HG02943 (cell line): ENCODE measurements around the gene GPR18.
"Not testable (repeated sequence)": the region's sequence is repeated elsewhere in the genome, so short reads cannot be mapped to it uniquely, and the experiment has no call there.

Source experiments
- ATAC-seq: cut with Tn5 transposase; IDR thresholded peaks from one replicate; pipeline ENCODE4 v1.9.1; 2021; ENCODE audit warnings: mild to moderate bottlenecking, low read depth, moderate library complexity; ENCODE audit not compliant: unreplicated experiment

GPR18 gene

GRCh38 chr13:99214731-99215130 is 43.4 kb downstream of the GPR18 start:
- ATAC-seq = no peak

DNA sequence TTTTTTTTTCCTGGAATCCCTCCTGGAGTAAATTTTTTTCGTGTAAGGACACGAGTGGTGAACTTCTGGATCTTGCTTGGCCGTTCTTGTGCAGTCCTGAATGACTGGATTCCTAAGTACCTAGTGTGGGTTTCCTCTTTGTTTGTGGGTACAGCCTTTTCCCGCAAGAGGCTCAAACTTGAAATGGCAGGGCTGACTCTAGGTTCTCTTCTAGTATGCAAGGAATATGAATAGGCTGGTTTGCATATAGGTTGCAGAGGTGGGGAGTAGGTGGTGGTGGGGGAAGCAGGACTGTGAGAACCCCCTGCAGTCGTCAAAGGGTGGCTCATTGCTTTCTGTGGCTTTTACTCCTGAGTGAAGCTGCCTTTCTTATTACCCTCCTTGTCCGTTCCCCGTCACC is 43.9 kb downstream of the GPR18 start:
- peak; percentile 52 for ATAC-seq

- ATAC-seq = no peak
These were observed 46.7 kb downstream of the GPR18 start for GRCh38 chr13:99211421-99212035.

GRCh38 chr13:99210627-99211026 is 47.6 kb downstream of the GPR18 start:
- ATAC-seq = not testable (repeated sequence)

DNA sequence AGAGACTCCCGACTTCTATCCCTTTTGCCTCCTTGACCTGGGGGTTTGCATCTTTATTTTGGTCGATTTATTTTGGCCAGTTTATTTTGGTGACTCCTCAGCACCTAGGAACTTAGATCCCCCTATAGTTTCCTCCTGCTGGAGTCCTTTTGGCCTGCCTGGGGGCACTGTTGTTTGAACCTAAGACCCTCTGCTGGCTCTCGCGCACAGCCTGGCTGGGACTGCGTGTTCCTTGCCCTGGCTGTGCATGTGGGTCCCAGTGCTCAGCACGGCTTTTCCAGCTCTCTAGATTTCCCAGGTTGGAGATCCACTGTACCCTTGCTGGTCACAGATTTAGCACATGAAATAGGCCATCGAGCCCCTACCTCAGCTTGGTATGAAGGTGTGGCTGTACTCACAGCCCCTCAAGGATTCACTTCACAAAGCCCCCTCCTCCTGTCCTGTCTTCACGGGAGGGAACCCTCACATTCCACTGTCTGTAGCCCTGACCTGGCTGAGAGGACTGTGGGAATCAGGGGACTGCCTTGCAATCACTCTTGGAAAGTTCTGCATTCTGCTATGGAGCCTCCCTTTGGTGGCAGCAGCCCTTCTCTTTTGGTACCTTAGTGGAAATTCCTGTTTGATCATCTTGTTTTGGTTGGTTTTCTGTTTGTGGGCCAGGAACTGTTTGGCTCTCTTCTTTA is 49.2 kb downstream of the GPR18 start:
- no peak for ATAC-seq

DNA sequence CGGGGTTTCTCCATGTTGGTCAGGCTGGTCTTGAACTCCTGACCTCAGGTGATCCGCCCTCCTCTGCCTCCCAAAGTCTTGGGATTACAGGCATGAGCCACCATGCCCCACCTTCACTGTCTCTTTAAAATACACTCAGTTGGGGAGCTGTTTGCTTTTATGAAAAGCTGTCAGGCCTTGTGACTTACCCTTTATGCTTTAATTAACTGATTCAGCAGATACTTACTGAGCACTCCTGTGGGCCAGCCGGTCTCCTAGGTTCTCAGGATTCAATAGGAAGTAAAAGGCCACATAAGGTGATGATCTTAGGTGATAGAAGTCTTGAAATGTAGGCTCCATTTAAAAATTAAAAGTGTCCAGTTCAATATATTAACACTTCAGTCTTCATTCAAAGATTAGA is 50.0 kb downstream of the GPR18 start:
- ATAC-seq = no peak

DNA sequence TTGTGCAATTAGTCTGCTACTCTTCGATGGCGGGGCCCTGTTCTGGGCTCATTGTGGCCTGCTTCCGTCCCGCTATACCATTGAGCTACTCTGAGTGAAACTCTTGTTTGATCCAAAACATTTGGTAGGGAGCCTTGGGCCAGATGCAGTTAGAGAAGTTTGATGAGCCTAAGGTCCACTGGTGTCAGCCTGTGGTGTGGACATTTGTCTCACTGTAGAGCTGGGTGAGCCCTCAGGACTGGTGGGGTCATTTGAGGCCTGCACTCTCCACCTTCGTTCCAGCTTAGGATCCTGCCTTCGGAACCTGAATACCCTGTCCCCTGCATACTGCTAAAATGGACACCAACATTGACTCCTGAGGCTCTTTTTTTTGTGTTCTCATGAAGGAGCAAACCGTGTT is 50.7 kb downstream of the GPR18 start:
- no peak for ATAC-seq

DNA sequence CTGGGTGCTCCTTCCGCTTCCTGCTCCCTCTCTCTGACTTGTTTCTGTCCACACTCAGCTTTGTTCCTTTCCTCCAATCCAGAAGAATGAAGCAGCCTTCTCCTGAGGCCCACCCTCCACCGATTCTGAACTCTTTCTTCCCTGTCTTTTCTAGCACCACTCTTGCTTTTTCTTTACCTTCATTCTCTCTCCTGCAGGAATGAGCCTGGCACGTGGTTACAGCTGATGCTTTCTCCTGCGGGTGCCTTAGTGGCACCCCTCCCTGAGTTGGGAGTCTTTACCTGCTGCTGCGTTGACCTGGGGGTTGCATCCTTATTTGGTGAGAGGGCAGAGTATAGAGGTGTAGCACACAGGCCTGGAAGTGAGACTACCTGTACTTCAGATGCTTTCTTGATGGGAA is 51.3 kb downstream of the GPR18 start:
- no peak for ATAC-seq

DNA sequence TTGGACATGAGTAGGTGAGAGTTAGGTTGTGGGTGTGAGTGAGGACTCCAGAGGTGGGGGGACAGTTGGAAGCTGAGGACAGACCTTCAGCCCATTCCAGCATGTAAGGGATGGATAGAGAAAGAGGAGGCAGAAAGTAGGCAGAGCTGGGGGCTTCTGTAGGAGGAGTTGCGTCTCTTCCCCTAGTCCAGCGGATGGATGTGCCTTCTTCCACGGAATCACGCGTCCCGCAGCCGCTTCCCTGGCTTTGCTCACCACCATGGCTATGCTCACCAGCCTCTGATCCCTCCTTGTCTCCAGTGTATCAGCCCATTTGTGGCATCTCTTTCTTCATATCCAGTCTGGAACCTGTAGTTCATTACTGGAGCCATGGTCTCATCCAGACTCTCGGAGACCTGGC is 52.0 kb downstream of the GPR18 start:
- no peak for ATAC-seq

DNA sequence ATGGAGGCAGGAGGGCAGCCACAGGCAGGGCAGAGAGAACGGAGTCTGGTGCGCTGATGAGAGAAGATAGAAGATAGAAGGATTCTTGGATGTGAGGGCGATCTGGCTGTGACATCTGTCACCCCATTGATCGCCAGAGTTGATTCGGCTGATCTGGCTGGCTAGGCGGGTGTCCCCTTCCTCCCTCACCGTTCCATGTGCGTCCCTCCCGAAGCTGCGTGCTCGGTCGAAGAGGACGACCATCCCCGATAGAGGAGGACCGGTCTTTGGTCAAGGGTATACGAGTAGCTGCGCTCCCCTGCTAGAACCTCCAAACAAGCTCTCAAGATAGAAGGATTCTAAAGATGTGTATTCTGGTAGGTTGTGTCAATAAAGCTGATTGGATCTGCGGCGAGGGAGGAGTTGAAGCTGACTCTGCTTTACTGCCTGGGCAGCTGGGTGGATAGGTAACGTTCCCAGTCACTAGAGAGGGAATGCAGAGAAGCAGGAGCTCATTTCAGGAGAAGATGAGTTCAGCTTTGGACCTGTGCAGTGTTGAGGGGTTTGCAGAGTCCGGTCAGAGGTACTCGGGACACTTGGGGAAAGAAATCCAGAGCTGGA is 52.5 kb downstream of the GPR18 start:
- no peak for ATAC-seq
